NCI-H774 (cell line): Measurements from ENCODE around the gene CMTR2.
"Not testable (repeated sequence)": the region's sequence is repeated elsewhere in the genome, so short reads cannot be mapped to it uniquely, and the experiment has no call there.

ENCODE experiments used
- DNase-seq: peaks from one replicate; lab custom pipeline; 2025; lab: John Stamatoyannopoulos, UW

The CMTR2 gene, protein sequence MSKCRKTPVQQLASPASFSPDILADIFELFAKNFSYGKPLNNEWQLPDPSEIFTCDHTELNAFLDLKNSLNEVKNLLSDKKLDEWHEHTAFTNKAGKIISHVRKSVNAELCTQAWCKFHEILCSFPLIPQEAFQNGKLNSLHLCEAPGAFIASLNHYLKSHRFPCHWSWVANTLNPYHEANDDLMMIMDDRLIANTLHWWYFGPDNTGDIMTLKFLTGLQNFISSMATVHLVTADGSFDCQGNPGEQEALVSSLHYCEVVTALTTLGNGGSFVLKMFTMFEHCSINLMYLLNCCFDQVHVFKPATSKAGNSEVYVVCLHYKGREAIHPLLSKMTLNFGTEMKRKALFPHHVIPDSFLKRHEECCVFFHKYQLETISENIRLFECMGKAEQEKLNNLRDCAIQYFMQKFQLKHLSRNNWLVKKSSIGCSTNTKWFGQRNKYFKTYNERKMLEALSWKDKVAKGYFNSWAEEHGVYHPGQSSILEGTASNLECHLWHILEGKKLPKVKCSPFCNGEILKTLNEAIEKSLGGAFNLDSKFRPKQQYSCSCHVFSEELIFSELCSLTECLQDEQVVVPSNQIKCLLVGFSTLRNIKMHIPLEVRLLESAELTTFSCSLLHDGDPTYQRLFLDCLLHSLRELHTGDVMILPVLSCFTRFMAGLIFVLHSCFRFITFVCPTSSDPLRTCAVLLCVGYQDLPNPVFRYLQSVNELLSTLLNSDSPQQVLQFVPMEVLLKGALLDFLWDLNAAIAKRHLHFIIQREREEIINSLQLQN

DNA sequence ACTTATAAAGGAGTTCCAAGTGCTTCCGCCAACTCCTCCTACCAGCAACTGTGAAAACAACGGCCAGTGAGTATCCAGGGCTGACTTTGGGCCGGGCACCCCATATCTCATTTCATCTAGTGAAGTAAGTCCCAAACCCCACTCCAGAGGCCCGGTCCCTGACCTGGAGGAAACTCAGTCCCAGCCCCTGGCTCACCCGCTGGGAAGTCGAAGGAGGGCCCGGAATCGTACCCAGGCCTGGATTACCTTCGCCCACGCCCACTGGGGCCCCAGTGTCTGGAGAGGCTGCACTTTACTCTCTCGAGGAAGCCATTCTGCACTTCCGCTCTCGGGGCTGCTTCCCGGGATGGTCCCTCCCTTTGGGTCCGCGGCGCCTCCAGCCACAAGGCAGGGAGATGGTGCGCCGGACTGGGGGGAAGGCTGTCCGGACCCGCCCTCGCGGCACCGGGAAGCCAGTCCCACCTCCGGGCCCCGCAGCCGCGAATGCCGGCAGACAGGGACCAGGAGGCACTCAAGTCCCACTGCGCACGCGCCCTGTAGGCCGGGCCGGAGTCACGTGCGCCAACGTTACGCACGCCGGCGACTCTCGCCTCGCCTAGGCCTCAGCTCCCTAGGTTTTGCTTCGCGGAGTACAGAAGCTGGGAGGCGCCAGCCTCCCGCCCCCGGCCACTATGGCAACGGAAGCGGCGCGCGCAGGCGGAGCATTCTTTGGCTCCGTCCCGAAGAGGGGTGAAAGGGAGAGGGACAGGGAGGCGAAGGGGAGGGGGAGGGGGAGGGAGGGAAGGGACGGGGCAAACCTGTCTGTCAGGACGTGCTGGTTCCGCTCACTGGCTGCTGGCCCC lies at the start of gene CMTR2:
CMTR2 (minus strand) TSS at position 513 of the 842 bp plus-strand sequence. CDS start 3,482 bp downstream, outside the sequence.
- DNase-seq: peak; percentile 89

- no peak for DNase-seq
Observed at GRCh38 chr16:71338632-71339031, 49.4 kb upstream of the CMTR2 start.

GRCh38 chr16:71338193-71338592 lies 49.0 kb upstream of the CMTR2 start:
- no peak for DNase-seq

DNA sequence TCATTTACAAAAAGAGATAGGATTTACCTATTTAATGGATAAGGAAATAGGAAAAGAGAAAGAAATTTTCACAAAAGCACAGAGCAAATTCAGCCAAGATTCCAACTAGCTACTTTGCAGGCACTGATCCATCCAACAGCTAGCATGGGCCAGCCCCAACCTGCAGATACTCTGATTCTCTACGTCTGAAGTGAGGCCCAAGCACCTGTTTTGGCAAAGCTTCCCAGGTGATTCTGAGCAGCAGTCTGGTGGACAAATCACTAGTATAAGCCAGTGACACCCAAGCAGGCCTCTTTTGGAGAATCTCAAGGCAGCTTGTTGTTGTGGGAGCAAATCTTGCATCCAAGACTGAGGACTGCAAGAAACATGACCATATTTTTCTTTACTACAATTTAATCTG lies 48.4 kb upstream of the CMTR2 start:
- DNase-seq: no peak

- no peak for DNase-seq
Observed at GRCh38 chr16:71328151-71328550, 38.9 kb upstream of the CMTR2 start.

DNA sequence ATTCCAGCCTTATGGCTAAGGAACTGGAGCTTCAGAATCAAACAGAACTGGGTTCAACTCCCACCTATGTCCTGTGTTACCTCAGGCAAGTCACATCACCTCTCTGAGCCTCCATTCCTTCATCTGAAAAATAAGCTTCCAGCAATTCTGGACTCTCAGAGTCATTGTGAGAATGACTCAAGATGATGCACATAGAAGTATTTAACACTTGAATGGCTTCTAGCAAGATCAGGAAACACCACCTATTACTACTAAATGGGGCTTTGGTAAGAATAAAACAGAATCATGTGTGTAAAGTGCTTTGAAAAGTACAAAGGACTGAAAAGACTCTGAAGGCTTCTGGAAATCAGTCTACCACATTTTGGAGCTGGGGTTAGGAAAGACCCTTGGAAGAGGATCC lies 38.5 kb upstream of the CMTR2 start:
- no peak for DNase-seq

GRCh38 chr16:71319999-71320398 lies 30.8 kb upstream of the CMTR2 start:
- no peak for DNase-seq

DNA sequence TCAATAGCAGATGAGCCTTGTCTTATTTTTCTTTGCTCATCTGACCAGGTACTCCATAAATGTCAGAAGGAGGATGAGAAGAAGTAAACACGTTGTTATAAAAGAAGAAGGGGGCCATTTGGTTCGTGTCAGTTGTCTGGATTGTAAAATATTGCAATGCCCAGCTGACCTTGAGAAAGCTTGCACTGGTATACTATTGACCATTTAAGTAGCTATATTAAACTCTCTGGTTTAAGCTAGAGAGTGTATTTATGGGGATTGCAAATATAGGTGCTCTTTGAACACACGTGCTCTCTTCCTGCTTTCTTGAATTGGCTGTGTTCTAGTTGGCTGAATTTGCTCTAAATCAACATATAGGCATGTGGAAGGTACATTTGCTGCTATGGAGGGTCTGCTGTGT lies 26.1 kb upstream of the CMTR2 start:
- DNase-seq: no peak

GRCh38 chr16:71313591-71313990 lies 24.4 kb upstream of the CMTR2 start:
- not testable (repeated sequence) for DNase-seq

DNA sequence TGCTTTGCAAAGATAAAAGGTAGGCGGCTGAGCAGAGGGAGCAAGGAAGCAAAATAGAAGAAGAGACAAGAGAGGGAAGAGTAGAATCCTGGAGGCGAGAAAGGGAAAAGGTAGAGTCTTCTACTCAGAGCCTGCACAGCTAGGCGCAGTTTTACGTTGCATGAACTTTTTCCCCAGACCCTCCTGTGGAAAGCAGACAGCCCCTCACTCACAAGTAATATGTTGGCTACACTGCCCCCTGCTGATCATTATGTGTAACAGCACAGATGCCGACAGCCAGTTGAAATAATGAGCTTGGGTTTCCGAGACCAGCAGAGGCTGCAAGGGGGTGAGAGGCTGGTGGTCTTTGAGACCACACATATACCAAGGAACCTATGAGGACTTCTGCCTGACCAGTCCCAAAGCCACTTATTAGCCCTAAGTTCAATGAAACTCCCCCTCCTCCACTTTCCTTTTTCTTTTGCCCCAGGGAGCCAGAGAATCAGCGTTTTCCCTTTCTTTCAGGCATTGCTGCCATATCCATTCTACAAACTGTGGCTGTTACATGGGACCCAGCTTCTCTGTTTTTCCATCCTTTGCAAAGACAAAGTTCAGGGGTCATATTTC lies 22.5 kb upstream of the CMTR2 start:
- no peak for DNase-seq

- DNase-seq: no peak
Observed at GRCh38 chr16:71303938-71304337, 14.7 kb upstream of the CMTR2 start.

DNA sequence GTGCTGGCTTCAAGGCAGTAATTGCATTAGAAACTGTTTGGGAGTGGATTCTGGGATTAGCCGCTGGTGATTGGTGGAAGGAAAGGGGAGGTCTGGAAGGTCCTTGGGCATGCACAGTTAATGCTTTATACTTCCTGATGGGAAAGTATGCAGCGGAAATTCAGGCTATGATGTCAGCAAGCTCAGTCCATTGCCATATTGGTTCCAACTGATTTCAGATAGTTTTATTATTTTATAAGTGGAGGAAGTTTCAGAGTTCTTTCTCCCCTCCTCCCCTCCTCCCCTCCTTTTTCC lies 8.1 kb upstream of the CMTR2 start:
- DNase-seq: no peak

- no peak for DNase-seq
Observed at GRCh38 chr16:71296584-71297340, 7.6 kb upstream of the CMTR2 start.

DNA sequence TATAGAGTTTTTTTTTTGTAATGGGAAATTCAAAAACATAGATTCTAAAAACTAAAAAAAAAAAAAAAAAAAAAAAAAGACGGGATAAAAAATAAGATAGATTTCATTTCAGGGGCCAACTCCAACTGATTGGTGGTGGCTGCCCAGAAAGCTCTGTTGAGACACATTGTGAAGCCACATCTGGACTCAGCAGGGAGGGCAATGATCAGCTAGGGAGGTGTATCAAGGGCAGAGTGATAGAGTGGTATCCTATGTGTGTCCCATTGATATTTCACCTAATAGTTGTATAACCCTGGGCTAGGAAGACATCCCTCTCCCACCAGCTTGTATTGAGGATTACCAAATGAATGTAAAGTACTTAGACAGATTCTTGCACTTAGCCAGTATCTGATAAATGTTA lies 6.7 kb upstream of the CMTR2 start:
- no peak for DNase-seq

- DNase-seq: no peak
Observed at GRCh38 chr16:71293919-71294318, 4.7 kb upstream of the CMTR2 start.

- DNase-seq: not testable (repeated sequence)
Observed at GRCh38 chr16:71292095-71292494, 2.9 kb upstream of the CMTR2 start.

GRCh38 chr16:71289732-71290062 lies 495 bp upstream of the CMTR2 start:
- no peak for DNase-seq

GRCh38 chr16:71288570-71288889 lies 672 bp downstream of the CMTR2 start:
- DNase-seq: no peak

GRCh38 chr16:71287911-71288310 lies 1.3 kb downstream of the CMTR2 start:
- DNase-seq: no peak

- no peak for DNase-seq
Observed at GRCh38 chr16:71287454-71287853, 1.7 kb downstream of the CMTR2 start.

- DNase-seq: no peak
Observed at GRCh38 chr16:71283612-71284011, 5.6 kb downstream of the CMTR2 start.

DNA sequence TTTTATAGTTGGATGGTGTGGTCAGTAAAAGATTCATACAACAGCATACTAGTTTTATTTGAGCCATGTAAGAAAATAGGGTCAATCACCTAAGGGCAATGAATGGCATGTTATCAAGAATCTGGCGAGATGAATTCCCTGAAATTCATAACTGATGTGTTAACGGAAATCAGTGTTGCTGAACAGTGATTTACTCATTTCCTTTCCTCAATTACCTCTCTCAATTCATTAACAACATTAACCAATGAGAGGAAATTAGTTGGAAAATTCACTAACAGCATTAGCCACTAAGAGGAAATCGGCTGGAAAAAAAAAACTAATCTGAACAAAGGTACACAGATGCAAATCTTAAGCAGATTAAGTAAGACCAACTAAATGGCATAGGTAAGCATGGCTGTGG lies 6.3 kb downstream of the CMTR2 start:
- DNase-seq: no peak
